ENCODE data around the gene FIBP. TPM values are rescaled to one million over a fixed set of nuclear protein-coding genes. Genes with fewer than 3 reads are reported as not detected.

FIBP gene
- total and polyA plus RNA-seq, 7 donors: 27.7 to 73.9 (median 37.4) TPM

- Histone ChIP-seq H3K27ac (no peak overlapping the region), H3K4me1 (no peaks in the 10 kb centered on the region), H3K36me3 (ENCODE audit: insufficient read depth in 1 of 2, low read depth in 1 of 2) (no peaks in the 10 kb centered on the region), H3K4me3 (no peak overlapping the region), H3K9me3 (no peaks in the 10 kb centered on the region), H3K27me3 (ENCODE audit: insufficient read depth in 3 of 3, low read length in 2 of 3) (peaks cover 0 to under 1% (median 0%) of the 10 kb centered on the region in 3 donors)
- WGBS, 3 donors: 55 to 59% (median 58%) methylated on average over 13 of the region's 13 CpGs
- no peak for DNase-seq
- no peak for TF ChIP-seq CTCF (IDR thresholded peaks at IDR 0.05)
- intact Hi-C loops (cut with DNase I): no loop called here
- peak in 2 of 4 donors; percentile 13 to 19 for ATAC-seq
Measured at GRCh38 chr11:65931773-65932557, 43.7 kb upstream of the FIBP start.

GRCh38 chr11:65928667-65929066, 40.4 kb upstream of the FIBP start:
- intact Hi-C loops (cut with DNase I): no loop called here
- DNase-seq: no peak
- no peak for ATAC-seq
- H3K4me1 ChIP-seq: no peaks in the 10 kb centered on the region
- 60 to 69% (median 69%) methylated on average over 6 of the region's 6 CpGs for WGBS, 3 donors
- H3K27ac ChIP-seq: no peak overlapping the region
- H3K4me3 ChIP-seq: no peak overlapping the region
- H3K36me3 ChIP-seq (ENCODE audit: insufficient read depth in 1 of 2, low read depth in 1 of 2): peaks cover 0 to 4% of the 10 kb centered on the region in 2 donors
- TF ChIP-seq CTCF (IDR thresholded peaks at IDR 0.05): no peak
- no peaks in the 10 kb centered on the region for H3K9me3 ChIP-seq
- no peaks in the 10 kb centered on the region for H3K27me3 ChIP-seq (ENCODE audit: insufficient read depth in 3 of 3, low read length in 2 of 3)

- peaks cover 0 to 10% of the 10 kb centered on the region in 2 donors for H3K36me3 ChIP-seq (ENCODE audit: insufficient read depth in 1 of 2, low read depth in 1 of 2)
- 55 to 60% (median 55%) methylated on average over 9 of the region's 9 CpGs for WGBS, 3 donors
- intact Hi-C loops (cut with DNase I): no loop called here
- H3K4me3 ChIP-seq: no peak overlapping the region
- DNase-seq (no peak), ATAC-seq (no peak)
- no peaks in the 10 kb centered on the region for H3K4me1 ChIP-seq
- H3K27me3 ChIP-seq (ENCODE audit: insufficient read depth in 3 of 3, low read length in 2 of 3): no peaks in the 10 kb centered on the region
- H3K9me3 ChIP-seq: no peaks in the 10 kb centered on the region
- H3K27ac ChIP-seq: no peak overlapping the region
- TF ChIP-seq CTCF (IDR thresholded peaks at IDR 0.05): no peak
Measured at GRCh38 chr11:65927904-65928397, 39.7 kb upstream of the FIBP start.

GRCh38 chr11:65925397-65925796, 37.1 kb upstream of the FIBP start:
- peaks cover 5% of the 10 kb centered on the region for H3K4me1 ChIP-seq
- H3K4me3 ChIP-seq: no peak overlapping the region
- 71 to 77% (median 76%) methylated on average over 2 of the region's 2 CpGs for WGBS, 3 donors
- no peak for TF ChIP-seq CTCF (IDR thresholded peaks at IDR 0.05)
- ATAC-seq: no peak
- no peak for DNase-seq
- no peaks in the 10 kb centered on the region for H3K27me3 ChIP-seq (ENCODE audit: insufficient read depth in 3 of 3, low read length in 2 of 3)
- intact Hi-C loops (cut with DNase I): no loop called here
- no peak overlapping the region for H3K27ac ChIP-seq
- no peaks in the 10 kb centered on the region for H3K9me3 ChIP-seq
- H3K36me3 ChIP-seq (ENCODE audit: insufficient read depth in 1 of 2, low read depth in 1 of 2): peaks cover 0 to 34% of the 10 kb centered on the region in 2 donors

Measured in psoas muscle (tissue), 8 donors.